GM10248 (cell line): ENCODE data around the gene RRP12.
"Not testable (repeated sequence)": the region's sequence is repeated elsewhere in the genome, so short reads cannot be mapped to it uniquely, and the experiment has no call there.

Source experiments
- CTCF ChIA-PET: fragments of 300-600 bp; sonication (Branson Sonifier 250); formaldehyde crosslinking; extraction: SDS; loops from one replicate; lab custom pipeline; 2021; ENCODE audit warnings: antibody characterized with exemption; lab: Yijun Ruan, JAX
- POLR2A ChIA-PET: fragments of 350-650 bp; sonication (Branson Sonifier 250); formaldehyde crosslinking; extraction: SDS; loops from one replicate; lab custom pipeline; 2020; ENCODE audit warnings: antibody characterized with exemption; lab: Yijun Ruan, JAX
- DNase-seq: peaks from one replicate; pipeline ENCODE4 v3.0.0; 2012; ENCODE audit errors: extremely low spot score
- CTCF ChIP-seq: IDR thresholded peaks from 2 replicates; pipeline ENCODE4 v1.5.1; 2012; ENCODE audit warnings: mild to moderate bottlenecking, low read depth; ENCODE audit errors: extremely low read depth, missing control alignments, control extremely low read depth

The RRP12 gene

DNA sequence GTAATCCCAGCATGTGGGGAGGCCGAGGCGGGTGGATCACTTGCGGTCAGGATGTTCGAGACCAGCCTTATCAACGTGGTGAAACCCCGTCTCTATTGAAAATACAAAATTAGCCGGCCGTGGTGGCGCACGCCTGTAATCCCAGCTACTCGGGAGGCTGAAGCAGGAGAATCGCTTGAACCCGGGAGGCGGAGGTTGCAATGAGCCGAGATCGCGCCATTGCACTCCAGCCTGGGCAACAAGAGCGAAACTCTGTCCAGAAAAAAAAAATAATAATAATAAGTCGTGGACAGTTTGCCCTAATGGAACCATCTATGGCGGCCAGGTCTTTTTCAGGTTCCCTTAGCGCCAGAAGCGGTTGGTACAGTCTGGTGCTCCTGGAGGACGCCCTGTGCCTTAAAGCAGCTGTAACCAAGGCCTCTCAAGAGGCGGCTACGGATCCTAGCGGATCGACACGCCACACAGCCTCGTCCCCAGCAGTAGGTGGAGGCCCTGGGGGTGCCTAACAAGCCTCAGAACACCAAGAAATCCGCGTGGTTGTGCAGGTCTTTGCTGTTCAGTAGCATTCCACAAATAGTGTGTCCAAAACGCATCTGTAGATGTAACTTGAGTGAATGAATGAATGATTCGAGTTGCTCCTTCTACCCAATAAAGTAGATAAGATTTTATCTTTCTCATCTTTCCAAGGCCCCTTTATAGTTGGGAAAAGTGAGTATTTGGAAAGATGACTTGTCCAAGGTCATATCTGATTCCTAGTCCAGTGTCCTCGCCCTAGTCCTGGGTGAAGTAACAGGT is 25.8 kb upstream of the RRP12 start:
- DNase-seq = no peak
- CTCF ChIA-PET = interaction anchor here (1.5 kb wide), 1 partner anchor 15 kb away, joined by 4 read pairs; no protein-coding TSS in a partner anchor
- TF ChIP-seq CTCF = no peak
- POLR2A ChIA-PET = interaction anchor here (0.6 kb wide), 3 partner anchors 14 to 138 kb away, joined by 4 to 5 read pairs (median 4); no protein-coding TSS in a partner anchor

- POLR2A ChIA-PET = no interaction called here
- DNase-seq = peak; percentile 100
- peak; percentile 89 for TF ChIP-seq CTCF
- CTCF ChIA-PET = no interaction called here
Measured at GRCh38 chr10:97425964-97426775, 25.0 kb upstream of the RRP12 start, which contains the start of gene PGAM1. Gene PGAM1 (plus strand): TSS chr10:97426191. CDS start chr10:97426308, 117 bp downstream.

GRCh38 chr10:97423757-97424098 is 22.6 kb upstream of the RRP12 start:
- CTCF ChIA-PET = interaction anchor here (2.0 to 7.0 kb wide), 3 partner anchors 12 to 23 kb away, joined by 7 to 62 read pairs (median 8); partner anchors contain the start of gene RRP12
- DNase-seq, POLR2A ChIA-PET: not testable (repeated sequence)

GRCh38 chr10:97416565-97416964 is 15.4 kb upstream of the RRP12 start:
- ChIA-PET POLR2A (no interaction called here), CTCF (no interaction called here)
- TF ChIP-seq CTCF = no peak
- DNase-seq = no peak

GRCh38 chr10:97412891-97413304 is 11.8 kb upstream of the RRP12 start:
- TF ChIP-seq CTCF = no peak
- POLR2A ChIA-PET = interaction anchor here (0.6 to 2.1 kb wide), 2 partner anchors 12 to 15 kb away, joined by 5 to 9 read pairs; partner anchors contain the start of gene RRP12
- DNase-seq = no peak
- CTCF ChIA-PET = interaction anchor here (0.8 to 5.6 kb wide), 4 partner anchors 10 to 199 kb away, joined by 3 to 38 read pairs (median 4); partner anchors contain the start of gene RRP12

- ChIA-PET POLR2A (interaction anchor here (1.2 kb wide), 1 partner anchor 10 kb away, joined by 7 read pairs; the partner anchor contains the start of gene RRP12), CTCF (interaction anchor here (1.4 to 5.6 kb wide), 3 partner anchors 9 to 12 kb away, joined by 5 to 38 read pairs (median 7); partner anchors contain the start of gene RRP12)
- TF ChIP-seq CTCF = no peak
- DNase-seq = no peak
Measured at GRCh38 chr10:97411406-97411805, 10.3 kb upstream of the RRP12 start.
